ENCODE measurements around the gene IL1R2. TPM values are rescaled to one million over a fixed set of nuclear protein-coding genes. Genes with fewer than 3 reads are reported as not detected.
"Not testable (repeated sequence)": the region's sequence is repeated elsewhere in the genome, so short reads cannot be mapped to it uniquely, and the experiment has no call there.

The IL1R2 gene
- total RNA-seq, 1 donor from 2014 or later: not detected

DNA sequence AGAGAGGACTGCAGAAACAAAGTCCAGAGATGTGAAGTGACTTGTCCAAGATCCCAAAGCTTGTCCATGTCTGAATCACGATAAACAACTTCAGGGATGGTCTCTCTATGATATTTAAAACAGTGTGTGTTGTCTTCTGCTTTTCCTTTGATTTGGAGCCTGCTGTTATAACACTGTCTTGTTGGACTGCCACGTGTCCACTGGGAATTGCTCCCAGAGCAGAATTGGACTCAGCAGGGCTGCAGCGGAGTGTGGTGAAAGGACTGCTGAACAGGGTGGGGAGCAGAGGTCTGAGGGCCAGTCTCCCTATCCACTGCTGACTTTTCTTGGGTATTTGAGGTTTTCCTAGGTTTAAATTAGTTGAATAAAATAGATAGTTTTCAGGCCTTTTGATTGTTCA lies 68.3 kb downstream of the IL1R2 start:
- DNase-seq (ENCODE audit: low read depth in 2 of 2): no peak

DNA sequence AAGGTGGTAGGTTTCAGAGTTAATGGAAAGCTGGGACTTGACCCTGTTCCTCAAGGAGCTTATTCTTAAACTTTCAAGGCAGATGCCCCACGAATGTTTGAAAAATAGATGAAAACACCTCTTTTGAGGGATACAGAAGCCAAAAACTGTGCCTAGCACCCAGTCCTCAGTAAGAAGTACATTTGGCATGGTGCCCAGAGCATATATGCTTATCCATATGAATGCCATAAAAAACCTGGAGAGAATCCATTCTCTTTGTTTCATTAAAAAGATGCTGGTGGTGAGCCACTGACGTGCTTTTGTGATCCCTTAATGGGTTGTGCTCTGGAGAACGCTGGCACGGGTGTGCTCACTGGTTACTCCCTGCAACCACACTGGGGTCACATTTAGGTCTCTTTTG lies 69.0 kb downstream of the IL1R2 start:
- no peak for DNase-seq (ENCODE audit: low read depth in 2 of 2)

DNA sequence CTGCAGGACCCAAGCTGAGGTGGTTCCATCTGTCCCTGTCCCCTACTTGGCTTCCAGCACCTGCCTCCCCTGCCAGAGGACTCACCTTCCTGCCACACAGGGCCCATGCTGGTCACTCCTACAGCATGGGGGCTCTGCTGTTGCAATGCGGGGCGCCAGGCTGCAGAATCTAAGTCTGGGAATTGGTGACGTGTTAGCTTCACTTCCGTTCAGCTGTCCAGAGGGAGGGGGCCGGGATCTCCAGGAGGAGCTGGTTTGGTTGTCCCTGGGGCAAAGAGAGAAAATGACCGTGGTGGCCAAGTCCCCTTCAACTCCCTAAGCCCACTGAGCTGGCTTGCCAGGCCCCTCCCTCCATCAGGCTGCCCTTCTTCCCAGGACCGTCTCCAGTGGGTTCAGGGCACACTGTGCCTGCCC lies 69.5 kb downstream of the IL1R2 start:
- no peak for DNase-seq (ENCODE audit: low read depth in 2 of 2)

DNA sequence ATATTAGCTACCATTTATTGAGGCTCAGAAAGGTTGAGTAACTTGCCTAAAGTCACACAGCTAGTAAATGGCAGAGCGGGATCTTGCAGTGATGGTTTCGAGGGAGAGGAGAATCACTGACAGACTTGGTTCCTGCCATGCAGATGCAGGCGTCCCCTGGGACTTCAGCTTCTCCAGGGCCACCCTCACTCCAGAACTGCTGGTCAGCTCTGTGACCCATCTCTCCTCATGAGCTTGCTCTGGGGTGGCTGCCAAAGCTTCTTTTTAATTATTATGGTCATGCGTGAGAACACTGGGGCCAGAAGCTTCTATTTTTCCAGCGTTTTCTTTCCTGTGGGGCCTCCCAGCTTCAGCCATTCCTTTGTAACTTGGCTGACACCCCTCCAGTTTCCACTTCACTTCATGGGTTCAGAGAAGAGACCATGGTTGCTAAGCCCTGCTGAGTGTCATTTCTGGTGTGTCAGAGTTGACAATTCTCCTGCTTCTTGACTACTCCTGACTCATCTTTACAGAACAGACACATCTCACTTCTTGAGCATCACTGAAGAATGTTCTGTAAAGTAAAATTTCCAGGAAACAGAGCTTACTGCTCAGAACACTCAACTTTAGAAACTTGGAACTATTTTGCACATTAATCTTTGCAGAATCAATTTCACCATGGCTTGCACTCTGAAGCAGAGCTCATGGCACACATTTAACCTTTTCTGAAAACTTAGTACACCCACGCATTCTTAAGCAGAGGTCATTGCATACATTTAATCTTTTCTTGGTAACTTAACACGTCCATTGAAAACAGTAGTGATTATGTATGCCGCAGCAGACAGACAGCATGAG lies 70.4 kb downstream of the IL1R2 start:
- DNase-seq (ENCODE audit: low read depth in 2 of 2): peak; percentile 15 to 69

DNA sequence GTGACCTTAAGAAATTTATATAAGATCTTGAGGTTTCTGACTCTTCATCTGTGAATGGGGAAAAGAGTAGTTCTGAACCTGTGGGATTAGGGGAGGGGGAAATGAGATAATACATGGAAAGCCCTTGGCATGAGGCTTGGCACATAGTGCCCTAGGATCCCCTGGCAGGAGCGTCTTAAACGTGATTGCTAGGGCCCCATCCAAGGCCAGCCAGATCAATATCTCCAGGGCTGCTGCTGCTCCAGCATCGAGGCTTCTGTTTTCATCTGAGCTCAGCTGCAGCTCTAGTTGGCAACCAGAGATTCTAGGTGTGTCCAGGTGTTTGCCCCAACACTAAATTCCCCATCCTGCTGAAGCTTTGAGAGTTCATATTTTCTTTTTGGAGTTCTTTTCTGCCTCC lies 71.0 kb downstream of the IL1R2 start:
- no peak for DNase-seq (ENCODE audit: low read depth in 2 of 2)

DNA sequence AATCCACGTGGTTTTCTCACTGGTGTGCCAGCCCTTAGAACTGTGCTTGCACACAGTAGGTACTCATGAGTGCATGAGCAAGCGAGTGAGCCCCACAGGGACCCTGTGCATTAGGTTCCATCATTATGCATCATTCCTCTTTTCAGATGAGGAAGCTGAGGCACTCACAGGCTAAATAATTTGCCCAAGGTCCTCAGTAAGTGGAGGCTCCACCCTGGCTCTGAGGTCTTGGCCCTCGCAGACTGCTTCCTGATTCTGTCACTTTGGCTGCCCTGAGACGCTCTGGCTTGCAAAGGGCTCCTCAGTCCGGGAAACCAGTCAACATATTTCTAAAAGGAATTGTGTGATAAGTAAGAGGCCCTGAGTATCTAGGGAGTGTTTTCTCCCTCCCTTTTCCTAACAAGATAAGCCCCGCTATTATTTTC lies 71.7 kb downstream of the IL1R2 start:
- no peak for DNase-seq (ENCODE audit: low read depth in 2 of 2)

DNA sequence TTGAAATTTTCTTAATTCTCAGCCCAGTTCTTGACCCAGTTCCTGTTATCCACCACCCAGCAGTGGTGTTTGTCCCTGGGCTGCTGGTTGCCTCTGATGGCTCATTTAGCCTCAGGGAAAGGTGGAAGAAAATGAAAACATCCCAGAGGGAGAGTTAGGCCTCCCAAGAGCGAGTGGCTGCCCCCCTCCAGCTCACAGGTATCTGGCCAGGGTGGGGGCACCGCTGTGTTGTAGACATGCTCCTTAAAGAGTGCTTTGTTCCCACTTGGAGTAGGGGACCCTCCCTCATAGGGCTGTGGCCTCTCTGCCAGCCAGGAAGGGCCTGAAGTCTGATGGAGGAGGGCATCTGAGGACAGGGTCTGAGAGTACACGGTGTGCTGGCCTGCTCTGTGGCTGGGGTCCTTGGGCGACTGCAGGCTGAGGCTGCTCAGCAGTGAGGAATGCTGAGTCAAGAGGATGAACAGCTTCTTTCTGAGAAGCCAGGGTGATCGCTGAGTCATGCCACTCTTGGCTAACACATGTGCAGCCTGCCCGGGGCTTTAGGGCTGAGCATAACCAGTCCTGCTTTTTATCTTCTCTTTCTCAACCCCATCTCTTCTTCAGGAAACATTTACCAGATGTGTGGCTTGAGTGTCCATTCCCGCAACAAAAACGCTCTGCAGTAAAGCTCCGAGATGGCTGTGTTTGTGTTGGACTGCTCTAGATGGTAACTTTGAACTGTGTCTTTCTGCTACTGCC lies 72.3 kb downstream of the IL1R2 start:
- DNase-seq (ENCODE audit: low read depth in 2 of 2): peak in 1 of 2 donors; percentile 84

DNA sequence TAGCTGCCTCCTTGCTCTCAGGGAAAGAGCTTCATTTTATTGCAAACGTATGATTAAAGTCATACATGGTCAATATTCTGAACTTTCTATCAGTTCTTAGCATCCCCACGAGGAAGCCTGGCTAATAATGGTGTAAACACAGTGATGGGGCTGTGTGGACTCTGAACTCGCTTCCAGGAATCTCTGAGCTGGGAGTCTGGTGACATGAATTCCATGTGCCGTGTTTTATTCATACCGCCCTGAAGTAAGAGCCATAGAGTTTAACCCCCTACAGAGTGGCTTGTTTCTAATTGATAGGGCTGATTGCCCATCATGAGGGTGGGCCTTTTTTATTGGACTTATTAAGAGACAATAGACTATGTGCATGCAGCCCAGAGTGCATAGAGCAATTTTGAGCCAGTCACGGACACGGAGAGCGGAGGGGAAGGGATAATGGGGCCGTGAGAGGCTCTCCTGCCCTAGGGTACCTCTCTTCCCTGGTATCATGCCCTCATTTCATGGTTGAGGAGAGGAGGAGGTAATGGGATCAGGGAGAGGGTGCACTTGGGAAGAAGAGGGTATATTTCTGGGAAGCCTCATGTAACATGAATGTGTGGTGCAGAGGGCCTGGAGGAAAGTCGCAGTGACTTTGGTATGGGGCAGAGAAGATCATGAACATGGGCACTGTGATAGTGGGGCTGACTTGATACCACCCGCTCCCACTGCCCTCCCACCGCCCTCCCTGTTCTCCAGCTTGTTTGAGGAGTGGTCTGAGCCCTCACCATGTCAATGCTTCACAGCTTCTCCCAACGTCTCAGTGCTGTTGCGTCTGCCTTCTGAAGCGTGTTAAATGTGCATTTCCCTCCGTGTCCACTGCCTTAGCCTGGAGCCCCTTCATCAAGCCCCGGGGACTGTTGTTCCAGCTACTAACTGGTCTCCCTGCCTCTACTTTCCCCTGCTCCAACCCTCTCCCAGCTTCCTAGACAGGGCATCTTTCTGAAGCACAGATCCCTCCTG lies 73.2 kb downstream of the IL1R2 start:
- DNase-seq (ENCODE audit: low read depth in 2 of 2): no peak

DNA sequence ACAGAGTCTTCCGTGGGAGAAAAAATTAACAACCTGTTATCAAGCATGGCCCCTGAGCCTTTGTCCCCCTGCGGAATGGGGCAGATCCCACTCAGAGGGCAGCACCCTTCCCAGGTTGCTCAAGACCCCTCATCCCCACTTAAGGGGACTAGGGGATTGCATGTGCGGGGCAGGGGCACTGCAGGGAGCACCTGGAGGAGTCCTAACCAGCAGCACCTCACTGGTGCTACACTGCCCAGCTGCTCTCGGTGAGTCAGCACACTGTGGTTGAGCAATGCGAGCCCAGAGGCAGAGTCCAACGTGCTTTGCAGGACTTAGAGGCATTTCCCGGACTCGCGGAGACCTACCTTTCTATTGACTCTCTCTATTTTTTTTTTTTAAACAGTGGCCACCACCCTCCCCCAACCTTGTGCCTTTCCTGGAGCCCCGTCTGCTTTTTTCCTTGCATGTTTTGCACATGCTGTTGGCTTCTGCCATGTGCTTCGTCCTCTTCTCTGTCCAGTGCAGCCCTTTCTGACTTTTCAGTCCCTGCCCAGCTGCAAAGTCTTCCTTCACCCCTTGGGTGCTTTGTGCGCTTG lies 74.0 kb downstream of the IL1R2 start:
- no peak for DNase-seq (ENCODE audit: low read depth in 2 of 2)

DNA sequence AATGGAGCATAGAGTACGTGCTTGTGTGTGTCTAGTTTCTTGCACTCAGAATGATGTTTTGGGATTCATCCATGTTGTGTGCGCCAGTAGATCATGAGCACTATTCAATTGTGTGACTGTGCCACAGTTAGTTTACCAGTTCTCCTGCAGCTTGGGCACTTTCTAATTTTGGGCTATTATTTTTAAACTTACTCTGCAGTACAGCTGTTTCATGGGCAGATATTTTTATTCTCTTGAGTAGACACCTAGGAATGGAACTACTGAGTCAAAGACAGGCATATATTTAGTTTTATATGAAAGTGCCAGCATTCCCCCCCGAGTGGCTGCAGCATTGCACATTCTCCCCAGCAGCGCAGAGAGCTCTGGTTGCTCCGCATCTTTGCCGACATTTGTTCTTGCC lies 74.8 kb downstream of the IL1R2 start:
- no peak for DNase-seq (ENCODE audit: low read depth in 2 of 2)

DNA sequence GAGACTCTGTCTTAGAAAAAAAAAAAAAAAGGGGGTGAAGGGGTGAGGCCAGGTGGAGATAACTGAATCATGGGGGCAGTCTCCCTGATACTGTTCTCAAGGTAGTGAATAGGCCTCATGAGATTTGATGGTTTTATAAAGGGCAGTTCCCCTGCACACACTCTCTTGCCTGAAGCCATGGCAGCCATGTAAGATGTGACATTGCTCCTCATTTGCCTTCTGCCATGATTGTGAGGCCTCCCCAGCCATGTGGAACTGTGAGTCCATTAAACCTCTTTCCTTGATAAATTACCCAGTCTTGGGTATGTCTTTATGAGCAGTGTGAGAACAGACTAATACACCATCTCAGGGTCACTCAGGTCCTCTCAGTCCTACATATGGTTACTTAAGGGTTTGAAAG lies 76.4 kb downstream of the IL1R2 start:
- DNase-seq (ENCODE audit: low read depth in 2 of 2): not testable (repeated sequence)

DNA sequence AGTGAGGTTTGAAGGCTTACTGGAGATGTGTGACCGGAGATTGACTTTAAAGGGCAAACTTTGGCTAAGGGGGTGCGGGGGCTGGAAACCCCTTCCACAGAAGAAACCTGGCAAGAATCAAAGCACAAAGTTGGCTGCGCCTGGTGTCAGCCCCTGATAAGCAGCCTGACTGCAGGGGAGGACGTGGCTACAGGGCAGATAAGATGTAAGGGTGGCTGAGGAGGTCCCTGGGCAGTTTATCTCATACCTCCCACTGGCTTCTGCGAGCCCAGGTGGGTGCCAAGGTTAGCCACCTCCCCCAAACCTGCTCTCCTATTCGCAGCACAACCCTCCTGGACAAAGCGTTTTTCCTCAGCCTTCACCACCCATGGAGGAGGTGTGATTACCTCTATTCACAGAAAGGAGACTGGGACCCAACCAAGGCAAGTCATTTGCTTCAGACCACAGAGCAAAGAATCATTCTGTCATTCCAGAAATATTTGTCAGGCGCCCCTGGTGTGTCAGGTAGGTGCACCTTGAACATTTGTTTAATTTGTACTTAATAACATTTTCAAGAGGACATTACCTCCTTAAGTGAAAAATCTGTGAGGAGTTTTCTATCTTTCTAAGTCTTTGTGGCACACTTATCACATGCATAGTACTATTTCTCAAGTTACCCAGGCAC lies 77.7 kb downstream of the IL1R2 start:
- no peak for DNase-seq (ENCODE audit: low read depth in 2 of 2)

DNA sequence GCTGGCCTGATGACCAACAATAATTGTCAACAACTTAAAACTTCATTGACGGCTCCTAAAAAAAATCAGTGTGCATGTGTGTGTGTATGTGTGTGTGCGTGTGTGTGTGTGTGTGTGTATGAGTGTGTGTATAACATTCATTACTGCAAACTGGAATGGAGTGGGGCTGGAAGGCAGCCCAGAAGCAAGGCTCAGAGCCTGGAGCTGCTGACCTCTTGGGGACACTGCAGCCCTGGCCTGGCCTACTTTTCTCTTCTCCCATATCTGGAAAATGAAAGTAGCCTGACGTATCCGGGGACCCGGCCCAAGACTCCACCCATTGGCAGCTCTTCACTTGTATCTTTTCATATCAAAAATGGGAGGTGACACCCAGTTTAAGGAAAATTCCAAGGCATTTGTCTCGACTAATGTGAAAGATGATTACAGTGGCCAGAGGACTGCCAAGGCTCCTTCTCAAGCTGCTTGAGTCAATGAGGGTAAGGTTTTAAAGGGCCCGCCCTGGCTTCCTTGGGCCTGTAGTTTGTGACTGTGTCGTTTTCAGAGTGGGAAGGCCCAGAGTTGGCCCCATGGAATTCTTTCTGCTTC lies 78.4 kb downstream of the IL1R2 start:
- DNase-seq (ENCODE audit: low read depth in 2 of 2): no peak

DNA sequence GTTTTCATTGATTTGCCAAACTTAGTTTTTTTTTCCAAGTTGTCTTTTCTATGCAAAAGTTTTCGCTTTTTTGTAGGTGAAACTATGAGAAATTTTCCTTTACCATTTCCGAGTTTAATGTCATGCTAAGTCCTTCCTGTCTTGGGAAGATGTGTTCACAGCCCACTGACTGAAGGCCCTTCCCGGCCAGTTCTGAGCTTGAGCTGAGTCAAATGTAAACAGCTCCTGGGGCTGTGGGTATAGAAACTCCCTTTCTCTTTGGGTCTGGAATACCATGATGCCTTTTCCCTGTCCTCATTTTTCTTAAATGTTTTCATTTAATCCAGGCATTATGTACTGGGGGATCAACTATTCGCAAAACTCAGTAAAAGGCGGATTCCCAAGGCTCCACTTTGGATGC lies 81.0 kb downstream of the IL1R2 start:
- no peak for DNase-seq (ENCODE audit: low read depth in 2 of 2)

DNA sequence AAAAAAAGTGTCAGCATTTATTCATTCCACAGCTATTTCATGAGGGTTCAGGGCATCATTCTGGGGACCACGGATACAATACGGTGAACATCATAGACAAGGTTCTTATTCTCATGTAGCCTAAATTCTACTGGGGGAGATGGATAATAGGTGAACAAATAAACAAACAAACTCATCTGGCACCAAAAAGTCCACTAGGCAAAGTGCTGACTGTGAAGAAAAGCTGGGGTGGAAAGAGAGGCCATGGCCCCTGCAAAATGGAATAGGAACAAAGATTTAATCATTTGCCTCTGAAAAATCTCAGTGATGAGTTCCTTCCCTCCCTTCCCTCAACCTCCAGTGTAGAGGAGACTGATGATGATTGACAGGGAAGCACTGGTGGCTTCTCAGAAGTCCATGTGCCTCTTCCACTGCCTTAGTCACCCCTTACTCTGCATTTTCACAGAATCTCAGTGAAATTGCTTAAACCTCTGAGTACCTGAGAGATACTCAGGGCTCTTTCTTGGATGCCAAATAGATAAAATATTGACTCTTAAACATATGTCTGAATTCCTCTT lies 81.5 kb downstream of the IL1R2 start:
- no peak for DNase-seq (ENCODE audit: low read depth in 2 of 2)

DNA sequence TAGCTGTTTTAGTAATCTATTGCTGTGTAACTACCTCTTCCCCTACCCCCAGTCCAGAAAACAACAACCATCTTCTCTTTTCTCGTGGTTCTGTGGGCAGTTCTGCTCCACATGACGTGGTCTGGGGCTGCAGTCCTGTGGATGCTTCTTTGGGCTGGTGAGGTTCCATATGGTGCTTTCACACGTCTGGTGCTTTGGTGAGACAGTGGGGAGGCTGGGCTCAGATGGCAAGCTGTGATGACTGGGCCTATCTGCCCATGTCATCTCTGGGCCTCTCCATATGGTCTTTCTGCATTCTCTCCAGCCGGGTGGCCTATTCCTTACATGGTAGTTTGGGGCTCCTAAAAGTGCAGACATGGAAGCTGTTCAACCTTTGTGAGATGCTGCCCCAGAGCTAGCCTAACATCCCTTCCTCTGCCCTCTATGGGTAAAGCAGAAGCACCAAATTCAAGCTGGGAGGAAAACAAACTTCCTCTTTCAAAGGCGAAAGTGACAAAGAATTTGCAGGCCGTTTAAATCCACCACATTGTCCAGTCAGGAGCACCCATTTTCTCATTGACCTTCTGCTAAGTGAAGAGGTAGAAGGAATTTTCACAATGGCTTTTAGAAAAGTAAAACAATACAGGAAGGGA lies 82.5 kb downstream of the IL1R2 start:
- DNase-seq (ENCODE audit: low read depth in 2 of 2): no peak

DNA sequence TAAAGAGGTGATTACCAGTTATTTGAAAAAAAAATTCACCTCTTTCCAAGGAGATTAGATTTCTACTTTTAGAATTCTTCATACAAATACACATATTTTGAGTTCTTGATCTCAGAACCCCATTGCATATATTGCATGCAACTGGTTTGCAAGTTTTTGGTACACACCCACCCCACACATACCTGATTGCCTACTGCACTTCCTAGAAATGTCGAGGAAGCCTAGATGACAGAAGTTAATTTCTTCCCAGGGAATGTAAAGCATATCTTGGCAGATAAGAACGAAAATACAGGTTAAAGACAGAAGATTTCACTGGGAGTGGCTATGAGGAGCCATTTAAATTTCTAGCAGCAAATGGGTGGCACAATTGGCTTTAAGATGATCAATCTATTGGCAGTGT lies 83.7 kb downstream of the IL1R2 start:
- no peak for DNase-seq (ENCODE audit: low read depth in 2 of 2)

DNA sequence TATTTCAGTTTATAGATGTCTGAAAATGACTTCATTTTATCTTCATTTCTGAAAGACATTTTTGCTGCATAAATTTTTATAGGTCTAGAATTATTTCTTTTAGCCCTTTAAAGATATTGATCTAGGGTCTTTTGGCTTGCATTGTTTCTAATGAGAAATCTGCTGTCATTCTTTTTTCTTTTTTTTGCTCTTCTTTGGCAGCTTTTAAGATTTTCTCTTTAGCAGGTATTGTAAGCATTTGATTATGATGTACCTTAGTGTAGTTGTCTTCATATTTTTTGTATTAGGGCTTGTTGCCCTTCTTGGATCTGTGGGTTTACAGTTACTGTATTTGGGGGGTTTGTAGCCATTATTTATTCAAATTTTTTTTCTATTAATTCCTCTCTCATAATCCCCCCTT lies 84.8 kb downstream of the IL1R2 start:
- no peak for DNase-seq (ENCODE audit: low read depth in 2 of 2)

Measured in dermis microvascular lymphatic vessel endothelial cell (primary cell).